Breast epithelium (tissue), 3 donors: ENCODE results near the gene TYMP.

Experiments
- POLR2A ChIP-seq: fragments of 450-650 bp; IDR thresholded peaks from one replicate; pipeline ENCODE4 v1.6.1; 2016; ENCODE audit warnings: antibody characterized with exemption, mild to moderate bottlenecking, moderate library complexity
- POLR2AphosphoS5 ChIP-seq, 3 donors: sonication (generic); formaldehyde crosslinking; IDR thresholded peaks; one replicate each; pipeline ENCODE4 v1.6.1; 2017; ENCODE audit warnings: antibody characterized with exemption in 3 of 3
- TF ChIP-seq, protein P1 (sequence below), 3 donors: fragments of 450-650 bp; IDR thresholded peaks; one replicate each; pipeline ENCODE4 v1.5.1; 2016 to 2017; ENCODE audit warnings: antibody characterized with exemption in 3 of 3, mild to moderate bottlenecking in 3 of 3, moderate library complexity in 3 of 3

DNA sequence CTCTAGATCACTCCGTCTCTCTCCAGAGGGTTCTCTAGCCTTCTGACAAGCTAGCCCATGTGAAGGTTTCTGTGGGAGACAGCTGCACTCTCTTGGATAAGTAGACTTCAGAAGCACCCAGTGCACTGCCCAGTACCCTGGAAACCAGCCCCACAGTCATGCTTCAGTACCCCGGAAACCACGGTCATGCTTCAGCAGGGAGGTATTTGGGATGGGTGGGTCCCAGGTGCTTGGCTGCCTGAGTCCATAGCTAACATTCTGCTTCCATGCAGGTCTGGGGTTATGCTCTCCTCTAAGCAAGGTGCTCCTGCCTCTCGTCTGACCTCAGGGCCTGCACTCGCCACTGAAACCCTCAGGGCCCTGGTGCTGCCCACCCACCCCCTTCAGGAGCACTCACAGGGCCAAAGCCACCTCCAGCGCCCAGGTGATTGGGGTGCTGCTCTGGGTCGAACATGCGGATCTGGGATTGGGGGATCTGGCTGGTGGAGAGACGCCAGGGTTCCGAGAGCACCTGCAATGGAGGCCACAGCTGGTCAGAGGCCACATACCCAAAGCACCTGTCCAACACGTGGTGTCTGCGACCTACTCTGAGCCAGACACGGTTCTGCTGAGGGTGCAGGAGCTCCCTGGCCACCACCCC lies 40.2 kb upstream of the TYMP start:
- TF ChIP-seq, protein P1, sequence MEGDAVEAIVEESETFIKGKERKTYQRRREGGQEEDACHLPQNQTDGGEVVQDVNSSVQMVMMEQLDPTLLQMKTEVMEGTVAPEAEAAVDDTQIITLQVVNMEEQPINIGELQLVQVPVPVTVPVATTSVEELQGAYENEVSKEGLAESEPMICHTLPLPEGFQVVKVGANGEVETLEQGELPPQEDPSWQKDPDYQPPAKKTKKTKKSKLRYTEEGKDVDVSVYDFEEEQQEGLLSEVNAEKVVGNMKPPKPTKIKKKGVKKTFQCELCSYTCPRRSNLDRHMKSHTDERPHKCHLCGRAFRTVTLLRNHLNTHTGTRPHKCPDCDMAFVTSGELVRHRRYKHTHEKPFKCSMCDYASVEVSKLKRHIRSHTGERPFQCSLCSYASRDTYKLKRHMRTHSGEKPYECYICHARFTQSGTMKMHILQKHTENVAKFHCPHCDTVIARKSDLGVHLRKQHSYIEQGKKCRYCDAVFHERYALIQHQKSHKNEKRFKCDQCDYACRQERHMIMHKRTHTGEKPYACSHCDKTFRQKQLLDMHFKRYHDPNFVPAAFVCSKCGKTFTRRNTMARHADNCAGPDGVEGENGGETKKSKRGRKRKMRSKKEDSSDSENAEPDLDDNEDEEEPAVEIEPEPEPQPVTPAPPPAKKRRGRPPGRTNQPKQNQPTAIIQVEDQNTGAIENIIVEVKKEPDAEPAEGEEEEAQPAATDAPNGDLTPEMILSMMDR (IDR thresholded peaks at IDR 0.05), result no peak
- TF ChIP-seq POLR2A (no peak), POLR2AphosphoS5 (IDR thresholded peaks at IDR 0.05) (no peak)
